Stimulated activated CD8-positive, alpha-beta memory T cell treated with anti-CD3 and anti-CD28 coated beads, Interleukin-15, amount 100 ng/mL, for 24 hours (primary cell): ENCODE data around the gene MCRIP2.
"Not testable (repeated sequence)": the region's sequence is repeated elsewhere in the genome, so short reads cannot be mapped to it uniquely, and the experiment has no call there.

ENCODE experiments used
- DNase-seq: peaks from one replicate; pipeline ENCODE4 v3.0.0-alpha.2; 2020; ENCODE audit warnings: low read depth

The MCRIP2 gene

GRCh38 chr16:681746-682427, 40.3 kb downstream of the MCRIP2 start:
- DNase-seq, result no peak

- no peak for DNase-seq
These were observed 41.1 kb downstream of the MCRIP2 start for GRCh38 chr16:682493-683395.

- DNase-seq, result no peak
These were observed 41.9 kb downstream of the MCRIP2 start for GRCh38 chr16:683396-684070.

GRCh38 chr16:684071-684794, 42.6 kb downstream of the MCRIP2 start, which contains the start of gene JMJD8:
TSS of gene JMJD8 (minus strand) at chr16:684334. CDS start at chr16:684319, 15 bp downstream.
- DNase-seq, result peak; percentile 95

- no peak for DNase-seq
These were observed 43.5 kb downstream of the MCRIP2 start for GRCh38 chr16:684961-685696.

GRCh38 chr16:685967-686366, 44.3 kb downstream of the MCRIP2 start:
- DNase-seq, result no peak

GRCh38 chr16:686459-687260, 45.0 kb downstream of the MCRIP2 start:
- DNase-seq, result no peak

GRCh38 chr16:687499-687898, 45.9 kb downstream of the MCRIP2 start:
- no peak for DNase-seq

GRCh38 chr16:689175-689897, 47.7 kb downstream of the MCRIP2 start:
- no peak for DNase-seq

GRCh38 chr16:691242-691641, 49.6 kb downstream of the MCRIP2 start:
- DNase-seq, result not testable (repeated sequence)

- DNase-seq, result no peak
These were observed 50.9 kb downstream of the MCRIP2 start for GRCh38 chr16:692356-693108.

GRCh38 chr16:693364-693763, 51.7 kb downstream of the MCRIP2 start:
- no peak for DNase-seq

GRCh38 chr16:693766-694165, 52.1 kb downstream of the MCRIP2 start:
- DNase-seq, result no peak

- no peak for DNase-seq
These were observed 52.7 kb downstream of the MCRIP2 start for GRCh38 chr16:694187-694862.

GRCh38 chr16:694863-695354, 53.3 kb downstream of the MCRIP2 start:
- DNase-seq, result no peak

GRCh38 chr16:695355-696089, 53.9 kb downstream of the MCRIP2 start:
- no peak for DNase-seq
